Measurements from ENCODE around the gene SERPINB4.

GRCh38 chr18:63606526-63606925 lies 37.5 kb downstream of the SERPINB4 start:
- TF ChIP-seq POLR2AphosphoS5 (IDR thresholded peaks at IDR 0.05) (no peak), CTCF (IDR thresholded peaks at IDR 0.05) (no peak), POLR2A (IDR thresholded peaks at IDR 0.05) (no peak)
